HepG2 (cell line): ENCODE measurements around the gene SH3YL1. TPM values are rescaled to one million over a fixed set of nuclear protein-coding genes. Genes with fewer than 3 reads are reported as not detected.

Experiments used
- AGO2 ChIP-seq: fragments of 200-400 bp; formaldehyde crosslinking; optimal IDR thresholded peaks from 2 replicates; pipeline ENCODE3; 2017; ENCODE audit warnings: mild to moderate bottlenecking, low read depth, low read length, moderate library complexity
- CHD4 ChIP-seq: fragments of 200-600 bp; sonication (generic); IDR thresholded peaks from 2 replicates; pipeline ENCODE4 v1.7.0; 2017; ENCODE audit warnings: mild to moderate bottlenecking, low read length, borderline replicate concordance
- KLF11 ChIP-seq: IDR thresholded peaks from 2 replicates; pipeline ENCODE4 v1.6.1; 2016; ENCODE audit warnings: missing compliant biosample characterization
- MAZ ChIP-seq, 2 experiments: sonication (generic) in 1 of 2; formaldehyde crosslinking in 1 of 2; IDR thresholded peaks; 2 replicates each; pipeline versions ENCODE4 v1.5.0 to v1.6.1; 2012 to 2020; ENCODE audit warnings: low read depth in 2 of 2, mild to moderate bottlenecking in 2 of 2, borderline replicate concordance in 1 of 2, improper control_type of control experiment in 1 of 2, low read length in 1 of 2, missing genetic modification reagents in 1 of 2, moderate library complexity in 1 of 2
- NFIB ChIP-seq: sonication (generic); formaldehyde crosslinking; IDR thresholded peaks from 2 replicates; pipeline ENCODE4 v1.9.0; 2021; ENCODE audit warnings: missing genetic modification reagents, mild to moderate bottlenecking, borderline replicate concordance
- PCBP1 ChIP-seq: fragments of 200-400 bp; formaldehyde crosslinking; IDR thresholded peaks from 2 replicates; pipeline ENCODE4 v1.6.1; 2017; ENCODE audit warnings: mild to moderate bottlenecking, low read depth, low read length, borderline replicate concordance
- REL ChIP-seq: sonication (generic); formaldehyde crosslinking; conservative IDR thresholded peaks from 2 replicates; pipeline ENCODE4 v1.8.0; 2022; ENCODE audit warnings: mild to moderate bottlenecking, missing genetic modification reagents, moderate library complexity
- TEAD2 ChIP-seq: sonication (generic); formaldehyde crosslinking; IDR thresholded peaks from 2 replicates; pipeline ENCODE4 v1.9.0; 2021; ENCODE audit warnings: missing genetic modification reagents
- TMF1 ChIP-seq: sonication (generic); formaldehyde crosslinking; IDR thresholded peaks from 2 replicates; pipeline ENCODE4 v1.8.1; 2022; ENCODE audit warnings: low read depth, missing genetic modification reagents
- ZBTB46 ChIP-seq: sonication (generic); formaldehyde crosslinking; IDR thresholded peaks from 2 replicates; pipeline ENCODE4 v1.4.0; 2020; ENCODE audit warnings: mild to moderate bottlenecking, missing genetic modification reagents, borderline replicate concordance
- ZNF282 ChIP-seq: fragments of 450-650 bp; IDR thresholded peaks from 2 replicates; pipeline ENCODE4 v1.6.1; 2018; ENCODE audit not compliant: partially characterized antibody
- ZNF333 ChIP-seq: sonication (generic); formaldehyde crosslinking; IDR thresholded peaks from 2 replicates; pipeline ENCODE4 v1.4.0; 2020; ENCODE audit warnings: mild to moderate bottlenecking, missing genetic modification reagents, borderline replicate concordance
- ZNF446 ChIP-seq: sonication (generic); formaldehyde crosslinking; IDR thresholded peaks from 2 replicates; pipeline ENCODE4 v1.5.0; 2020; ENCODE audit warnings: mild to moderate bottlenecking, missing genetic modification reagents
- ZNF589 ChIP-seq: sonication (generic); formaldehyde crosslinking; conservative IDR thresholded peaks from 2 replicates; pipeline ENCODE4 v1.8.0; 2022; ENCODE audit warnings: mild to moderate bottlenecking, moderate library complexity, missing genetic modification reagents
- ZNF850 ChIP-seq: sonication (generic); formaldehyde crosslinking; conservative IDR thresholded peaks from 2 replicates; pipeline ENCODE4 v1.9.0; 2021; ENCODE audit warnings: mild to moderate bottlenecking, missing genetic modification reagents
- ZSCAN9 ChIP-seq: IDR thresholded peaks from 2 replicates; pipeline ENCODE4 v1.6.1; 2016; ENCODE audit warnings: borderline replicate concordance
- polyA plus RNA-seq, 8 experiments: library from polyadenylated mRNA; depleted of rRNA in 3 of 8; stranded (reverse) in 7 of 8; unstranded in 1 of 8; fragments of >200 nt; fragmentation: Illumina TruSeq in 4 of 8; extraction: Trizol in 4 of 8; gene quantifications; 2 replicates each; pipeline versions ENCODE4 v1.2.1 to v1.2.3, GENCODE V29; 2011 to 2016; ENCODE audit warnings: low read depth in 4 of 8, missing spikeins in 1 of 8, mixed read lengths in 1 of 8; ENCODE audit not compliant: insufficient read depth in 1 of 8
- total RNA-seq, 5 experiments: library from RNA; depleted of rRNA; stranded (reverse); fragments of >200 nt; fragmentation: Illumina TruSeq; extraction: Trizol; gene quantifications; 2 replicates each; pipeline ENCODE4 v1.2.3, GENCODE V29; 2016; ENCODE audit warnings: low read depth in 1 of 5
- TF ChIP-seq, protein P1 (sequence below): sonication (generic); formaldehyde crosslinking; IDR thresholded peaks from 2 replicates; pipeline ENCODE4 v1.4.0; 2020; ENCODE audit warnings: mild to moderate bottlenecking, missing genetic modification reagents

The SH3YL1 gene
- total and polyA plus RNA-seq, 2 of the 13 experiments (the other 11 are each of a cell fraction or from before 2014, with no cell fraction given): 13.0 to 48.2 TPM

- TF ChIP-seq ZNF850 (CRISPR knock-in tag) (0 out of 2 replicates have a peak, but pooled peaks have one; percentile 22), KLF11 (CRISPR knock-in tag) (no peak), ZNF589 (CRISPR knock-in tag) (no peak), PCBP1 (no peak), TMF1 (CRISPR knock-in tag) (no peak), NFIB (CRISPR knock-in tag) (no peak), CHD4 (no peak), AGO2 (no peak), ZNF333 (CRISPR knock-in tag) (no peak), ZNF282 (no peak), MAZ (IDR thresholded peaks at IDR 0.05; ENCODE audit: borderline replicate concordance, low read depth, low read length) (no peak), MAZ (CRISPR knock-in tag; IDR thresholded peaks at IDR 0.05; ENCODE audit: low read depth) (peak; percentile 74), ZNF446 (CRISPR knock-in tag) (no peak), ZBTB46 (CRISPR knock-in tag) (no peak), TEAD2 (CRISPR knock-in tag) (no peak), ZSCAN9 (CRISPR knock-in tag) (peak; percentile 88), REL (CRISPR knock-in tag) (no peak)
- TF ChIP-seq, protein P1, sequence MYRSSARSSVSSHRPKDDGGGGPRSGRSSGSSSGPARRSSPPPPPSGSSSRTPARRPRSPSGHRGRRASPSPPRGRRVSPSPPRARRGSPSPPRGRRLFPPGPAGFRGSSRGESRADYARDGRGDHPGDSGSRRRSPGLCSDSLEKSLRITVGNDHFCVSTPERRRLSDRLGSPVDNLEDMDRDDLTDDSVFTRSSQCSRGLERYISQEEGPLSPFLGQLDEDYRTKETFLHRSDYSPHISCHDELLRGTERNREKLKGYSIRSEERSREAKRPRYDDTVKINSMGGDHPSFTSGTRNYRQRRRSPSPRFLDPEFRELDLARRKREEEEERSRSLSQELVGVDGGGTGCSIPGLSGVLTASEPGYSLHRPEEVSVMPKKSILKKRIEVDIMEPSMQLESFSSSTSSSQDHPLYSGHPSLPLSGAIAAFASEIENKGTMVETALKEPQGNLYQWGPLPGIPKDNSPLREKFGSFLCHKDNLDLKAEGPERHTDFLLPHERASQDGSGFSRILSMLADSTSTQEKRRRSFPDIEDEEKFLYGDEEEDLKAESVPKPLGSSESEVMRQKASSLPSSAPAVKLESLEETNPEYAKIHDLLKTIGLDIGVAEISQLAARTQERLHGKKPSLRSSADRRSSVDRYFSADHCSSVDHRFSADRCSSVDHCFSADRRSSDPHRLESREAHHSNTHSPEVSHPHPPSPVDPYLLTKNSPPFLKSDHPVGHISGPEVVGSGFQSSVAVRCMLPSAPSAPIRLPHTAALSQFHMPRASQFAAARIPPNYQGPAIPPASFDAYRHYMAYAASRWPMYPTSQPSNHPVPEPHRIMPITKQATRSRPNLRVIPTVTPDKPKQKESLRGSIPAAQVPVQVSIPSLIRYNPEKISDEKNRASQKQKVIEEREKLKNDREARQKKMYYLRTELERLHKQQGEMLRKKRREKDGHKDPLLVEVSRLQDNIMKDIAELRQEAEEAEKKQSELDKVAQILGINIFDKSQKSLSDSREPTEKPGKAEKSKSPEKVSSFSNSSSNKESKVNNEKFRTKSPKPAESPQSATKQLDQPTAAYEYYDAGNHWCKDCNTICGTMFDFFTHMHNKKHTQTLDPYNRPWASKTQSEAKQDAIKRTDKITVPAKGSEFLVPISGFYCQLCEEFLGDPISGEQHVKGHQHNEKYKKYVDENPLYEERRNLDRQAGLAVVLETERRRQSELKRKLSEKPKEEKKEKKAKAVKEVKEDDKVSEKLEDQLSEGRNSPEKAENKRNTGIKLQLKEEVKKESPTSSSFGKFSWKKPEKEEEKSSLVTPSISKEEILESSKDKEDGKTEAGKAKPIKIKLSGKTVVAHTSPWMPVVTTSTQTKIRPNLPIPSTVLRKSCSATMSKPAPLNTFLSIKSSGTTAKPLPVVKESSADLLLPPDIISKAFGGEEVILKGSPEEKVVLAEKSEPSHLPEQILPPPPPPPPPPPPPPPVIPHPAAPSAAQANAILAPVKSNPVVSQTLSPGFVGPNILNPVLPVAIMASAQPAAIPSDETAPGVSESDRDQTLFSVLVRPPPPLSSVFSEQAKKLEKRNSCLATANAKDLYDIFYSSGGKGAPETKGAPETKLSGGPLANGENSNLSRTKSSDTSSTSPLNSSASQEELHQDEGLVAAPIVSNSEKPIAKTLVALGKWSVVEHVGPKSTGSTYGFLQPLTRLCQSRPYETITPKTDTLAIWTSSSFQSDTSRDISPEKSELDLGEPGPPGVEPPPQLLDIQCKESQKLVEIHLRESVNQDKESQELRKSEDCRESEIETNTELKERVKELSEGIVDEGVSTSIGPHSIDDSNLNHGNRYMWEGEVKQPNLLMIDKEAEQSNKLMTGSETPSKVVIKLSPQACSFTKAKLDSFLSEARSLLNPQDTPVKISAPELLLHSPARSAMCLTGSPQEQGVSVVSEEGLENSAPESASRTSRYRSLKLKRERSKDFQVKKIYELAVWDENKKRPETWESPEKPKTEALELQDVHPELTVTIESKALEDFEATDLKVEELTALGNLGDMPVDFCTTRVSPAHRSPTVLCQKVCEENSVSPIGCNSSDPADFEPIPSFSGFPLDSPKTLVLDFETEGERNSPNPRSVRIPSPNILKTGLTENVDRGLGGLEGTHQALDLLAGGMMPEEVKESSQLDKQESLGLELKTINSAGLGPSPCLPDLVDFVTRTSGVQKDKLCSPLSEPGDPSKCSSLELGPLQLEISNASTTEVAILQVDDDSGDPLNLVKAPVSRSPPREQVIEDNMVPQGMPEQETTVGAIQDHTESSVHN (CRISPR knock-in tag): no peak
These were observed 87.7 kb downstream of the SH3YL1 start (continued) for GRCh38 chr2:175880-176820.
